A172 (cell line): ENCODE measurements around the gene TBXAS1. TPM values are rescaled to one million over a fixed set of nuclear protein-coding genes. Genes with fewer than 3 reads are reported as not detected.

Experiments
- DNase-seq: peaks from one replicate; pipeline ENCODE4 v3.0.0-alpha.2; 2015; ENCODE audit warnings: low spot score
- total RNA-seq: library from RNA; depleted of rRNA; stranded (reverse); fragments of >200 nt; shearing (Covaris generic); gene quantifications from 2 replicates; pipeline ENCODE4 v1.2.3, GENCODE V29; 2014

The TBXAS1 gene
- total RNA-seq, 1 experiment from 2014 or later: 0.83 TPM

DNA sequence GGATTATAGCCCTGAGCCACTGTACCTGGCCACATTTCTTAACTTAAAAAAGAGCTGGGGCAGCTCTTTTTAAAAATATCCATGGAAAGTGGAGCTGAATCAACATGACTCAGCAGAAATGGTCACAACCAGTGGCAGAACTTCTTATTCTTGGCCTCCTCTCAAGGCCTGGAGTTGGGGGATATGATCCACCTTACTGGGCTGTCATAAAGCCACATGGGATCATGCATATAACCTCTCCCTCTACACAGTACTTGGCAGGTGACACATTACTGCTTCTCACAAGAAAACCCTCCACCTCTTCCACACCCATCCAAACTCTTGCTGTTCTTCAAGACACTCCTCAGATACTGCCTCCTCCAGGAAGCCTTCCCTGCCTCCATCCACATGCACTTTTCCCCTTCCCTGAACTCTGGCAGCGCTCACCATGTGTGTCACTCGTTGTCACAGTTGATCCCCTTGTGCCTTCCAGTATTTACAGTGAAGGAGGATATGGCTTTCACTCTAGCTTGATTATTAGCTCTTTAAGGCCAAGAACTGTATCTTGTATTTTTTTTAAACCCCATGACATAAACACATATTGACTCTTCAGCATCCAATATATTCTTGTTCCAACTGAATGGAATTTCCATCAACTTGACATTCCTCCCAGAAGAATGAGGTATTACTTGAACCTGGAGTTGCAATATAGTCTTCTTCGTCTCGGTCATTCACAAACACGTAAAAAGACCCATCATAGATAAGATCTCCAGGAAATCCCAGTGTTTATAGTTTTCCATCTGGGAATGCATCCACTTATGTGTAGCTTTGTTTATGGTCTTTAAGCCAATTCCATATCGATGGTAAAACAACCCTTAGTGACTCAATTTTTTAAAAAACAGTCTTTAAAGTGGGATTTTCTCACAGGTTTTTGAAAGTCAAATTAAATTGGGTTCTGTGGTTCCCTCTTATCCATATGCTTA, 85.5 kb downstream of the TBXAS1 start:
- DNase-seq: peak; percentile 31

DNA sequence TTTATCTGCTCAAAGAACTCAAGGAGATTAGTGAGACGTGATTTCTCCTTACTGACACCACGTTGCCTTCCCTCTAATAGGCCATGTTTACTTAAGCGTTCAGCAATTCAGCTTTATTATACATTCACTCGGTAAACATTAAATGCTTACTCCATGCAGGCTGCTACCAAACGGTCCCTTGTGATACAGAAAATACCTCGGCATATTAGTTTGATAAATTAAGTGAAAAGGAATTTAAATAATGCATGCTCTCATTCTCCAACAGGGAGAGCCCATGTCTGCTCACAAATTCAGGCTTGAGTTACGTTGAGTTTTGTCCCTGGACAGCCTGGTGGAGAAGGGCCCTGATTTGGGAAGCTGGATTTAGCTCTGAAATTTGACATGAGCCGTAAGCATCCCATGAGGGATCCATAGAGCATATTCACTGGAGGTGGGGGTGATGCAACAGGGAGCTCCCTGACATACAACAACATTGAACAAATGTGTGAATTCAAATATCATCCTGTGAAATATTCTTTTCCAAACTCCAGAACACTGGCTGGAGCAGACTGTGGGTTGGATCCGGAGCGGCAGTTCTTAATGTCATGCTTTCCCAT, 86.3 kb downstream of the TBXAS1 start:
- DNase-seq: peak; percentile 9

DNA sequence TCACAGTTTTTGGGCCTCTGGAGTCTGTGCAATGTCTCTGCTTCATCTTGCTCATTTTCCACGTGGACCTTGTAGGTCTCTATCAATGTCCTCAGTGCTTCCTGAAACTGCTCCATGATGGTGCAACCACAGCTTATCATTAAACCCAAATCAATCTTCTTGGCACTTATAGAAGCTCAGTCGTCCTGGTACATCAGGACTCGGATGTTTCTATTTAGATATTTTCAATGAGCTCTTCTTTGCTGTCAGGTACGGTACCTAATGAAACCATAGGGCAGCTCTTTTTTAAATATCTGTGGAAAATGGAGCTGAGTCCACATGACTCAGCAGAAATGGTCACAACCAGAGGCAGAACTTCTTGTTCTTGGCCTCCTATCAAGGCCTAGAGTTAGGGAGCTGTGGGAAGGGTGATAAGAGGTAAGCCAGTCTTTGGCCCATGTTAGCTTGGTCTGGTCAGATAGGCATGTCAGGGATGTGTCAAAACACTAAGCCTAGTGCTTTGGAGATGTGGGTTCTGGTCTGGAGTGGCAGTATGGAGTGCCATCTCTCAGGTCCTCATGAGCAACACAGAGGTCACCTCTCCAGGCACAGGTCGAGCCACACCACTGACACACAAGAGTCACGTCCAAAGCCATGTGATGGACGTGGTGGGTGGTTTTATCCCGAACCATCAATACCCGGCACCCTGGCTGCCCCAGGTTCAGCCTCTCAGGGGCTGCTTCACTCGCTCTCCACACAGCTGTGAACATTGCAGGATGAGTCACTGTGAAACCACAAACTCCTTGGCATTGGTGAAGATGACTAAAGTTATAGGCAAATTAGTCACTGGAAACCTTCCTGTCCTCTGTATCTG, 87.0 kb downstream of the TBXAS1 start:
- peak; percentile 97 for DNase-seq

GRCh38 chr7:139916717-139917395, 87.8 kb downstream of the TBXAS1 start:
- no peak for DNase-seq

DNA sequence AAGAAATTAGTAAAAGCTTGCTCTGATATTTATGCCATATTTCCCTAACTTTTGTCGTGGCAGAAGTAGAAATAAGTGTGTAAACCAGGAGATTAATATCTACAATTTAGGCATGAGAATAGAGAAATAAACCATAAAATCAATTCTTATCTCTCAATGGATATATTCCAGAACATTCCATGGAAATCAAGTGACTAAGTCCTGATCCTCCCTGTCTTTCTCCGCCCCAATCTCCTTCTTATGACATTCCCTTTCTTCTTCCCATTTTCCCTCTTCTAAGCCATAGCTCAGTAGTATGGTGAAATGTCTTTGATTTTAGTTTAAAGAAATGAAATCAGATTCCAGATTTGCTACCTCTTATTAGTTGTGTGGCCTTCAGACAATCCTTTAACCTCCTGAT, 88.8 kb downstream of the TBXAS1 start:
- no peak for DNase-seq

DNA sequence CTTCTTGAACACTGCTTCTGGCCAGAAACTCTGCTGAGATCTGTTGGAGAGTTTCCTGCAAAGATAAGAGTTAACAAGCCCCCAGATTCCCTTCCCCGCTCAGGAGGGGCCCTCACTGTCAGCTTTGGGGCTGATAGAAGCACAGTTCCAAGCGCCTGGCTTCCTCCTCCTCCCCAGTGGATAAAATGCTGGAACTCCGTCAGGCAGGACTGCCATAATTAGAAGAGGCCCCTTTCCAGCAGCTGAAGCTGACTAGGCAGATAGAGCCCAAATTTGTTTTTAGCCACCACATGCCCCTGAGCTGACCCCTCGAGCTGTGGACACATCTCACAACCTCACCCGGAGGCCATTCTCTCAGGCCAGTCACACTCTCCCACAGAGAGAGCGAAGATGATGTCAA, 89.4 kb downstream of the TBXAS1 start:
- DNase-seq: no peak

DNA sequence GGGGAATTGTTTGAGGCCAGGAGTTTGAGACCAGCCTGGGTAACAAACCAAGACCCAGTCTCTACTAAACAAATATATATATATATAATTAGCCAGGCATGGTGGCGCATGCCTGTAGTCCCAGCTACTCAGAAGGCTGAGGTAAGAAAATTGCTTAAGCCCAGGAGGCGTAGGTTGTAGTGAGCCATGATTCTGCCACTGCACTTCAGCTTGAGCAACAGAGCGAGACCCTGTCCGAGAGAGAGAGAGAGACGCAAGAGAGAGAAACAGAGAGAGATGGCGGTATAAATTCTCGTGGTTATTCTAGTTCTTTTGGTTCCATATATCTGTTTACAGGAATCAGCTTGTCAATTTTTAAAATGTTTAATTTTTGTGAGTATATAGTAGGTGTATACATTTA, 94.0 kb downstream of the TBXAS1 start:
- no peak for DNase-seq

DNA sequence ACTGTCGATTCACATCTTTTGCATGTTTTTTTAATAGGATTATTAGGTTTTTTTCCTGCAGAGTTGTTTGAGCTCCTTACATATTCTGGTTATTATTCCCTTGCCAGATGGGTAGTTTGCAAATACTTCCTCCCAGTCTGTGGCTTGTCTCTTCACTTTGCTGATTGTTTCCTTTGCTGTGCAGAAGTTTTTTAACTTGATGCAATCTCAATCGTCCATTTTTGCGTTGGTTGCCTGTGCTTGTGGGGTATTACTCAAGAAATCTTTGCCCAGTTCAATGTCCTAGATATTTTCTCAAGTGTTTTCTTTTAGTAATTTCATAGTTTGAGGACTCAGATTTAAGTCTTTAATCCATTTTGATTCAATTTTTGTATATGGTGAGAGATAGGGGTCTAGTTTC, 95.4 kb downstream of the TBXAS1 start:
- DNase-seq: no peak

DNA sequence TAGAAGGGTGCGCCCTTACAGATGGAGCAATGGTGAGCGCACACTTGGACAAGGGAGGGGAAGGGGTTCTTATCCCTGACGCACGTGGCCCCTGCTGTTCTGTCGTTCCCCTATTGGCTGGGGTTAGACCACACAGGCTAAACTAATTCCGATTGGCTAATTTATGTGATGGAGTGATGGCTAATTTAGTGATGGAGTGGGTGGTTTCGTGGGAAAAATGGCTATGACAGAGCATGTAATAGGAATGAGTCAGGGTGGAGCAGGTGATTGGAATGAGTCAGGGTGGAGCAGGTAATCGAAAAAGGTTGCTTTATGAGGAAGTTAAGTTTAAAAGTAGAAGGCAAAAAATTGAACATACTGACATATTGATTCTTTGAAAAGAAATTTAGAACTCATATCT, 100.2 kb downstream of the TBXAS1 start:
- DNase-seq: peak; percentile 21

- DNase-seq: no peak
These were observed 101.4 kb downstream of the TBXAS1 start for GRCh38 chr7:139930286-139930965.

- DNase-seq: no peak
These were observed 102.3 kb downstream of the TBXAS1 start for GRCh38 chr7:139931190-139931934.

- DNase-seq: no peak
These were observed 103.5 kb downstream of the TBXAS1 start for GRCh38 chr7:139932531-139932930.

- peak; percentile 57 for DNase-seq
These were observed 107.8 kb downstream of the TBXAS1 start for GRCh38 chr7:139936760-139937310.

DNA sequence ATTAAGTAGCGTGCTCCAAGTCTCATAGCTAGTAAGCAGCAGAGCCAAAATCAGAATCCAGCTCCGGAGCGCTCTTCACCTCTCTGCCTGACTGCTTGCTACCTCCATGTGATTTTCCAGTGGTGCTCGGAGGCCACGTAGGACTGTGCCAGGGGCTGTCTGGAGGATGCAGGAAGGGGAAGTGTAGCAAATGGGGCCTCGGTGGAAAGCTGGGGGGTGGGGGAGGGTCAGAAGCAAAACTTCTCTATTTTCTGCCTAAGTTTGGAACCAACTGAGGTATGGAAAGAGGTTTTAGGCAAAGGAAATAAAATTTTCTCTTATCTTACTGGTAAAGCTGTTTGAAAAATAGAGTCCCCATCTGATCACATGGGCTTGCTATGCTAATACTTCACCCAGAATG, 108.7 kb downstream of the TBXAS1 start:
- no peak for DNase-seq

DNA sequence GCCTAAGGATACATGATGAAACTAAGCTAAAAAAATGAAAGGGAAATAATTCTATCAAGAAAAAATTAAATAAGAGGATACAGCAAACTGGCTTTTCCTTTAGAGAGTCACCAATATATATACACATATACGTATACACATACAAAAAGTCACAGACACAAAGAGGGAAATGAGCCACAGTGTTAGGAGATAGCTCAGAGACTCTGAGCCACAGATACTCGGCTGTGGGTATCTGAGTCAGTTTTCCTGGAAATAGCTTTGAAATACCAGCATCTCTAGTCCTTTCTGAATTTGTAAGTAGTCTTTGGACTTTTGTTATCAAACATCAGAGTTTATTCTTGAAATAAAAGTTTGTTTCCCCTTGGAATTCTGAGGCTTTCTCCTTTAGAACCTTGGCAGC, 111.8 kb downstream of the TBXAS1 start:
- DNase-seq: no peak

GRCh38 chr7:139941421-139941820, 112.4 kb downstream of the TBXAS1 start:
- DNase-seq: no peak

DNA sequence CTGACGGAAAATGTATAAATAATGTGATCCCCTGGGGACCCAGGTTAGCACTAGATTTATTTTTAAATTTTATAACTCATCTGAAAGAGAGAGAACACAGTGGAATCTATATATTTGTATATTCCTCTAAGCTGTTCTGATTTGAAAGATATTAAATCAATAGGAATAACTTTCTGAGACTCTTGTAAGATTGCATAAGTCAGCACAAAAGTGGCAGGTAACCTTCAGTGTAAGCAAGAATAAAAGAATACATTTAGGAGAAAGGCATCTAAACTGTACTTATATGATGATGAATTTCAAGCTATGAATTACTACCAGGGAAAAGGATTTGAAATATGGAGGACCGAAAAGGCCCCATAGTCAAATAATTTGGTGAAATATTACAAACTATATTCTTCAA, 112.8 kb downstream of the TBXAS1 start:
- DNase-seq: no peak

DNA sequence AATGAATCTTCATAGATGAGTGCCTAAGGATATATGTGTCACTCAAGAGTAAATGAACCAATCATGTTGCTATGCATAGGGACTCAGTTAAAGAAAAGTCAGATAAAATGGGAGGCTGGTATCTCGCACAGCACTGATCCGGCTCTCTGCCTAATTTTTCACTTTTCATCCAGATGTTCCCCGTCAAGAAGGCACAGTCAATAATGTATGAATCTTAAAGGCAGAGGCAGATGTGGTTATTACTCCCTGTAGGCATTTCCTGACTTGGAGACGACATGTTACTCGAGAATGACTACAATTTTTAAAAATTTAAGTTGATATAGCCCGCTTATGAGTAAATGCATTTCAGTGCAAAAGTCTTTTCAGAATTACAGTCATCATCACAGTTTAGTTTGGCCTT, 113.6 kb downstream of the TBXAS1 start:
- no peak for DNase-seq

DNA sequence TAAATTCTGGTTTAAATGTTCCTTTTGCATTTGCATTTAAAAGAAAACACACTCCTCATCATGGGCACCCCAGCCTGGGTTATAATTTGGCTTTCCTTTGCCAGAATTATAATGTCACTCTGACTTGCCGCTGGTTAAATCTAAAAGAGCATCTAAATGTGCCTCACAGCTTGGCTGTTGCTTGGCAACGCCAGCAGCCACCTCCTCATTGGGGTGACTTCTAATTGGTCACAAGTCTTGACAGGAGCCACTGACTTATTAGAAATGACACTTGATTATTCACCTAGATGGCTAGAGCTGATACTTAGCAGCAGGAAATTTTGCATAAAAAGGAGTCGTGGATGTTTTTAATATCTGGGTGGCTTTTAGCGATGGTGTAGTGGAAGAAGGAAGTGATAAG, 114.3 kb downstream of the TBXAS1 start:
- DNase-seq: no peak

- DNase-seq: no peak
These were observed 115.2 kb downstream of the TBXAS1 start for GRCh38 chr7:139944248-139944647.
